ENCODE measurements around the gene EPHA10. TPM values are rescaled to one million over a fixed set of nuclear protein-coding genes. Genes with fewer than 3 reads are reported as not detected.

Gene EPHA10
- total RNA-seq, 4 donors from 2014 or later, result 0.12 TPM; not detected in 3

DNA sequence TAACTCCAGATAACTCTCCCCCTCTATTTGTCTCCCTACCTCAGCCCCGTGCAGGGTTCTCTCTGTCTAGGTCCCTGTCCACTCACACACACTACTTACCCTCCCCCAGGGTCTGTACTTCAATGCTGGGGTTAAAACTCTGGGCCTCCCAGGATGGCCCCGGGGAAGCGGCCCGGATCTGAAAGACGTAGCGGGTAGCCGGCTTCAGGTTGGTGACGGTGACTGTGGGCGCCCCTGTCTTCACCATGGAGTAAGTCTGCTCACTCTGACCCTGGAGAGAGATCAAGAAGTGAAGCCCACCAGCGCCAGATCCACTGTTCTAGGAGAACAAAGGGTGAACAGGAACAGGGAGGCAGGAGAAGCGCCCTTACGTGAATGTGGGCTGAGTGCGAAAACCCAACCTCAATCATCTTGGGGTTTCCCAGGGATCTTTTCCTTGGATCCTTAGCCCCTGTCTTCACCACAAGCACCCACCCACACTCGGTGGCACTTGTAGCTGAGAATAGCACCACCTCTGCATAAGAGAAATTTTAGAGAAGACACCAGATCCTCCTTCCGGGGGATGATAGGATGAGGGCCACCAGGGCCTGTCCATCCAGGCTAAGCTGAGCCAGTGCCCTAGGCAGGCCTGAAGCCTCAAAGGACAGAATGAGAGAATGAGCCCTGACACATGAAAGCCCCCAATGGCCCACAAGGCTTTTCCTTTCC lies 33.5 kb downstream of the EPHA10 start:
- no peak for ATAC-seq (ENCODE audit: low FRiP score)
- no peak for DNase-seq (ENCODE audit: low spot score)
- TF ChIP-seq, protein P1, sequence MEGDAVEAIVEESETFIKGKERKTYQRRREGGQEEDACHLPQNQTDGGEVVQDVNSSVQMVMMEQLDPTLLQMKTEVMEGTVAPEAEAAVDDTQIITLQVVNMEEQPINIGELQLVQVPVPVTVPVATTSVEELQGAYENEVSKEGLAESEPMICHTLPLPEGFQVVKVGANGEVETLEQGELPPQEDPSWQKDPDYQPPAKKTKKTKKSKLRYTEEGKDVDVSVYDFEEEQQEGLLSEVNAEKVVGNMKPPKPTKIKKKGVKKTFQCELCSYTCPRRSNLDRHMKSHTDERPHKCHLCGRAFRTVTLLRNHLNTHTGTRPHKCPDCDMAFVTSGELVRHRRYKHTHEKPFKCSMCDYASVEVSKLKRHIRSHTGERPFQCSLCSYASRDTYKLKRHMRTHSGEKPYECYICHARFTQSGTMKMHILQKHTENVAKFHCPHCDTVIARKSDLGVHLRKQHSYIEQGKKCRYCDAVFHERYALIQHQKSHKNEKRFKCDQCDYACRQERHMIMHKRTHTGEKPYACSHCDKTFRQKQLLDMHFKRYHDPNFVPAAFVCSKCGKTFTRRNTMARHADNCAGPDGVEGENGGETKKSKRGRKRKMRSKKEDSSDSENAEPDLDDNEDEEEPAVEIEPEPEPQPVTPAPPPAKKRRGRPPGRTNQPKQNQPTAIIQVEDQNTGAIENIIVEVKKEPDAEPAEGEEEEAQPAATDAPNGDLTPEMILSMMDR (IDR thresholded peaks at IDR 0.05), result no peak

DNA sequence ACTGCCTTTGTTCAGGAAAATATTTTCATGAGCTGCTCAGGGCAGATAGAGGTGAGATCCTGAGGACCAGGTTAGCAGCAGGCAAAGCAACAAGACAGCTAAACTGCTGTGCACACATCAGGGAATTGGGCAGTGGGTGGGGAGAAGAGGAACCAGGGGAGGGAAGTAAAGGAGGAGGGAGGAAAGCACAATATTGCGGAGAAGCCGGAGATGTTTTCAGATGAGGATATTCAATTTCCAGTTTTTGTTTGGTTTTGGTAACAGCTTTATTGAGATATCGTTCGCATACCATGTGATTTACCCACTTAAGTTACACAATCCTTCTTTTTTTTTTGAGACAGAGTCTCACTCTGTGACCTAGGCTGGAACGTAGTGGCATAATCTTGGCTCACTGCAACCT lies 34.5 kb downstream of the EPHA10 start:
- ATAC-seq (ENCODE audit: low FRiP score), result no peak
- no peak for DNase-seq (ENCODE audit: low spot score)
- TF ChIP-seq, protein P1 (IDR thresholded peaks at IDR 0.05), result no peak

DNA sequence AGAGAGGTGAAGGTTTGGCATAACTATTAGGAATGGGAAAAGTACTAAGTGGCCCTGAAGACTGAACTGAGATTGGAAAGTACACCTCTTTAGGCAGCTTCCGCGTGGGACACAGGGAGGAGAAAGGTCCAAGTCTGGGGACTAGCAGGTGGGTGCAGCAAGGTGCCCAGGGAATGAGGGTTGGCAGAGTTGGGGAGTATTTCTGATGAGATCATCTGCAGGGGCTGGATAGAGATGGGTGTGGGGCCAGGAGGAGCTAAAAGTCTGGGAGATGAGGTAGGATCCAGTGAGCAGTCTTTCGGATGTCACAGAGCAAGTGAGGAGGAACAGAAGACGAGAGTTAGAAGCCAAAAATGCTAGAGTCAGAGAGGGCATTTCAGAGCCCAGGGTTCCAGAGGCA lies 36.5 kb downstream of the EPHA10 start:
- DNase-seq (ENCODE audit: low spot score) (no peak), ATAC-seq (ENCODE audit: low FRiP score) (no peak)
- TF ChIP-seq, protein P1 (IDR thresholded peaks at IDR 0.05), result no peak

DNA sequence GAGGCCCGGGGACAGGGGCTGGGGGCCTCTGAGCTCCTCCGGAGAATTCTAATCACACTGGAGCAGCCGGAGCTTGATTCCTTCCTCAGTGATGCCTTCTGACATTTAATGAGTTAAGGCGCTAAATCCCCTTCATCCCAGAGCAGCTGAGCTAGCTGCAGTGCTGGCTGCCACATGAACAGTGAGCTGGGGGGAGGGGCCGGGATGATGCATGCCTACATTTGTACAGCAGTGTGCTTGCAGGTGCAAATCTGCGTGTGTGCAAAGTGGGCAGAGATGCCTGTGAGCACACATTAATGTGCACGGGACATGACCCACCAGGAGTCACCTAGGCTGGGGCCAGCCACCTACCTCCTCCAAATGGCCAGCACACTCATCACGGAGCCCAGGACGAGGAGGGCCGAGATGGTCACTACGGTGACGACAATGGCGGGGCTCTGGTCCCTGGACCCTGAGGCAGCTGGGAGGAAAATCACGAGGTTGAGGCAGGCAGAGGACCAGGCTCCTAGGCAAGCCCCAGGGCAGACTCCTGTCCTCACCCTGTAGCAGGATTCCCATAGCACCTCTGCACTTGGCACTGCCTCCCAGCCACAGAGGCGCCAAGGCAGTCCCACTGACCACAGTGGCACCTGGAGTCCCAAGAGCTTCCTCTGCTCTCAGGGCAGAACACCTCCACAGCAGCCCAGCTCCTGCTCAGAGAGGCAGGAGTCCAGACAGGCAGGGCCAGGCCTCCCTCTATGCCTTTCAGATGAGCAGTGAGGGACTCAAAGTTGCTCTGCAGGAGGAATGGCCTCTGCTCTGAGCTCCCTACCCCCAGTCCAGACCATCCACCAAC lies 38.0 kb downstream of the EPHA10 start:
- DNase-seq (ENCODE audit: low spot score) (no peak), ATAC-seq (ENCODE audit: low FRiP score) (no peak)
- TF ChIP-seq, protein P1 (IDR thresholded peaks at IDR 0.05), result no peak

DNA sequence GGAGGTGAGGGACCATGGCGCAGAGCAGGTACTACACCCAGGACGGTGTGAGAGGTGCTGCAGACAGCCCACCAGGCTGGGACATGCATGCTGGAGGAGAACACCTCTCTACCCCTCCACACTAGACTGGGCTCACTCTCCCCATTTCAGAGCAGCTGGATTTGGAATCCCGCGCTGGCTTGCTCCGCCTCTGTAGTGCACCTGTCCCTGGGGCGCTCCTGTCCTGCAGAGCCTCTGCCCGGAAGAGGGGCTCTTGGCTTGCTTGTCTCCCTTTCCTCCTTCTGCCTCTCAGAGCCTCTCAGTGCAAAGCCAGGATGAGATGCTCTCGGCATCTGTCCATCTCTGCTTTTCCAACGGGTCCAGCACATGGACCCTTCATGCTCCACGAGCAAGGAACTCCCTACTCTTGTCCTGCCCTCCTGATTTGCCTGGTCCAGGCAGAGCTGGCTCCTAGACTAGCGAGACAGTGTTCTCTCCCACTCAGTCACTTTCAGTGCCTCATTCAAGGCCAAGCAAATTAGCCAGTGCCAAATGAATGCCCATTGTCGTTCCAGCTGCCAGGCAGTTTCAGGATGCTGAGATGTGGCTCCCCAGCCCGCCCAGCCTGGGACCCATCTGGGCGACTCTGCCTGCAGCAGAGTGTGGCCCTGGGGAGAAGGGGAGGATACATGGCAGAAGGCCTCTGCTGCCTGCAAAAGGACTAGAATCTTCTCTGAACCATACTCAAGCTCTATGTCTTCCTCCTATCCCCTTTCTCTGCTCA lies 38.9 kb downstream of the EPHA10 start:
- ATAC-seq (ENCODE audit: low FRiP score) (no peak), DNase-seq (ENCODE audit: low spot score) (no peak)
- TF ChIP-seq, protein P1 (IDR thresholded peaks at IDR 0.05), result no peak

DNA sequence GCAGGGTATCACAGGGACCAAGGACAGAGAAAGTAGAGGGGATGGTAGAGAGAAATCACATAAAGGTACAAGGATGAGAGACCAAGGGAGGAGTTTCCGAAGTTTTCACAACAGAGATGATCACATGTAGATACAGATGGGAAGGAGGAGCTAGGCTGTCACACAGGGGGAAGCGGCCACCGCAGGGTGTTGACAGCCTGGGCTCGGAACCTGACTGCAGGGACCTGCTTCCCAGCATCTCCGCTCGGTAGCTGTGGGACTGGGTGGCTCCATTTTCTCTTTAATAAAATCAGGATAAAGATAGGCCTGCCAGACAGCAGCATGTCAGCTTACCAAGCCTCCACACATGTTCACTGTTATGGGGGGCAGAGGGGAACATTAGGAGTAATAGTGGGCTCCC lies 40.3 kb downstream of the EPHA10 start:
- DNase-seq (ENCODE audit: low spot score), result no peak
- TF ChIP-seq, protein P1 (IDR thresholded peaks at IDR 0.05), result no peak

More for the DNA sequence above, 40.3 kb downstream of the EPHA10 start:
- no peak for ATAC-seq (ENCODE audit: low FRiP score)
